ENCODE results near the gene ACY1.
"Not testable (repeated sequence)": the region's sequence is repeated elsewhere in the genome, so short reads cannot be mapped to it uniquely, and the experiment has no call there.

ACY1 gene

DNA sequence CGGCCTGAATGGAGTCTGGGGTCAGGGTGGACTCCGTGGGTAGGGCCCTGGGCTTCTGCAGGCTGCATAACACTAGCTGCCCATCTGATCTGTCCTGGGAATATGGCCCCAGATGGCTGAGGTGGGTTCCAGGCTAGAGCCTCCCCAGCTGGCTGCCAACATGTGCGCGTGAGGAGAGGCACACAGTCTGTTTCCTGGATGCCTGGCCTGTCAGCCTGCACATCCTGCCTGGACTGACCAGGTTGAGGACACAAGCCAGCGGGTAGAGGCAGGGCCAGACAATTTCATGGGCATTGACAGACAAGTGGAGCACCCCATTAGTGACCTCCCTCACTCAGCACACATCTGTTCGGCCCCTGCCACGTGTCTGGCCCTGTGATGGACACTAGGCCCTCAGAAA, 42.1 kb downstream of the ACY1 start:
- DNase-seq: no peak

DNA sequence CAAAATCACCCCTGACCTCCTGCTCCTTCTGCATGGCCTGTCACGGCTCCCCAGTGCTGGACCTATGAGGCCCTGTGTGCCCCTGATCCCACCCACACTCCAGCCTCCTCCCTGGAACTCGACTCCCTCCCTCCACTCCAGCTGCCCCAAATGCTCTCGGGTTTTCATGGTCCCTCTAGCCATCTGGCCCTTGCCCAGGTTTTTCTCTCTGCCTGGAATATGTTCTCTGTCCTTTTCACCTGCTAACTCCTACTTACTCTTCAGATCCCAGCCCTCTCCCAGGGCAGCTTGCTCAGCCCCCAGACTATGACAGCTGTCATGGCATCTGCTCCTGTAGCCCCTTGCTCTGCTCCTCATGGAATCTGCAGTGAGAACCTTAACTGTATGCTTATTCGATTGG, 42.7 kb downstream of the ACY1 start:
- no peak for DNase-seq

DNA sequence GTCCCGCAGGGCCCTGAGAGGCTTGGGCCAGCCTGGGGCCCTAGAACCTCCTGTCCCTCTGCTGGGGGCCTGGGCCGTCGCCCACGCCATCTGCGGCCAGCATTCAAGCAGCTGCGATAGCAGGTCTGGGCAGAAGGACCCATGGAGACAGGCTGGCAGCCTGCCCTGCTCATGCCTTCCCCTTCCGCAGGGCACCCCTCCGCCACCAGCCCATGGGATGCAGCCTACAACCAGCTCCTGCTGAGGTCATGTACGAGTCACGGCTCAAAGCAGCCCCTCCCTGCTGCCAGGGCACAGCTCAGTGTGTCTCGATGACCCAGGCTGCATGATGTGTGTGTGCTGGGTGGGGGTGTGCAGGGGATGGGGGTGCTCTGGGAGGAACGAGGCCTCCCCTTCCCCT, 45.2 kb downstream of the ACY1 start:
- DNase-seq: peak; percentile 55

DNA sequence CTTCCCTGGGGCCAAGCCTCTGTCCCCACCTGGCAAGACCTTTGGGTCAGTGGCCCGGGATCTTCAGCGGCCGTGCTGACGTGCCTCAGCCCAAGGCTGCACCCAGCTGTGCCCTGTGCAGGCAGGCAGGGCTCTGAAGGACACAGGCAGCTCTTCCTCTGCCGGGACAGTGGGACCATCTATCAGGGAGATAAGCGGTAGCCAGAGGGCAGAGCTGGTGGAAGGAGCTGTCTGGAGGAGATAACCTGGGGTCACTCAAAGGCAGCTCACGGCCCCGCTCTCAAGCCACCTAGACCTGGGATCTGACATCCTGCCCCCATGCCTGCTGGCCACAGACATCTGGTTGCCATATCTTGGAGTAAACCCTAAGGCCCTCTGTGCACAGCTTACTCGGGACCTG, 45.7 kb downstream of the ACY1 start:
- DNase-seq: no peak

DNA sequence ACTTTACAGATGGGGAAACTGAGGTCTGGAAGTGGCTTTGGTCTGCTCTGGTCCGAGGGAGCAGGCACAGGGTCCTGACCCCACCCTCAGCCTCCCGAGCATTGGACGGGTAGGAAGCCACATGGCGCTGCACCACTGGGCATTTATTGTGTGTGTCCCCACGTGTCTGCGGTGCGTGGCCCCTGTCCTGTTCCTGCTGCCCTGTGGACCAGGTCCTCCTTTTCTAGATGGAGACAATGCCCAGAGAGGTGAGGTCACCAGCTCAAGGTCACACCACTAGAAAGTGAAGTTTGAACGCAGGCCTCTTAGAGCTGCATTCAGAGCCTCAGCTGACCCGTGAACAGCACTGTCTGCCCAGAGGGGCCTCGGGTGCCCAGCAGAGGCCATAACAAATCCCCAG, 46.2 kb downstream of the ACY1 start:
- no peak for DNase-seq

DNA sequence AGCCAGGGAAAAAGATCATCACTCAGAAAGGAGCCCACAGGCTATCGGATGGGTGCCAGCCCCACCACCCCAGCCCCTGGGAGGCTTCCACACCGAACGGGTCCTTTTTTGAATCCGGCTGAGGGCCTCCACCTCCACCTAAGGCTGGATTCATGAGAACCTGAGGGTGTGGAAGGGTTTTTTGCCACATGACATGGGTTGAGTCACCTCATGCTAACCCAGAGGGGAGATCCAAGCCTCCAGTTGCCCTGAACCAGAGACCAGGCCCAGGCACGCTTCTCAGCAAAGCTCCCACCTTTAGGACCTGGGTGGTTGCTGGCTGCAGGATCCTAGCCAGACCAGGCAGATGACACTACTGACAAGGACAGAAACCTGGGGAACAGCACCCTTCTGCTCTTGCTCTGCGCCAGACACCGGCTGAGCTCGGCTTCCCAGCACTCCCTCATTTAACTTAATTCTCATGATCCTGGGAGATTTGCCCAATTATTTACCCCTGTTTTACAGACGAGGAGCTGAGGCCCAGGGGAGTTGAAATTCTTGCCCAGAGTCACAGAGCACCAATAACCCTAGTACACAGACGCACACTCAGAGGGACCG, 47.5 kb downstream of the ACY1 start:
- DNase-seq: no peak

DNA sequence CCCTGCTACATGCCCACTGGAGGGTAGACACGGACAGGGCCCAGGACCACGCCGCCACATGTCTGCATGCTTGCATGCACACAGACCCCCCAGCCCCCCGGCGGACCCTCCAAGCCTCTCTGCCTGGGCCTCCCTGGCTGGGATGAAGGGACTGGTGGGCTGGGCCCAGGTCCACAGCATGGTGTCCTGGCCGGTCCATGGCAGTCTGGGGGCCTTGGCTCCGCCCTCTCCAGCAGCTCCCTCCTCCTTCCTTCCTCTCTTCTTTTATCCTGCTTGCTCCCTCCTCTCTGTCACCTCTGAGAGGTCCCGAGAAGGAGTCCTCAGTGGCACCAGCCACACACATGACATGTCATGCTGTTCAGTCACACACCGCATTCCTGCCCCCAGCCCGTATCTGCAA, 48.6 kb downstream of the ACY1 start:
- no peak for DNase-seq

DNA sequence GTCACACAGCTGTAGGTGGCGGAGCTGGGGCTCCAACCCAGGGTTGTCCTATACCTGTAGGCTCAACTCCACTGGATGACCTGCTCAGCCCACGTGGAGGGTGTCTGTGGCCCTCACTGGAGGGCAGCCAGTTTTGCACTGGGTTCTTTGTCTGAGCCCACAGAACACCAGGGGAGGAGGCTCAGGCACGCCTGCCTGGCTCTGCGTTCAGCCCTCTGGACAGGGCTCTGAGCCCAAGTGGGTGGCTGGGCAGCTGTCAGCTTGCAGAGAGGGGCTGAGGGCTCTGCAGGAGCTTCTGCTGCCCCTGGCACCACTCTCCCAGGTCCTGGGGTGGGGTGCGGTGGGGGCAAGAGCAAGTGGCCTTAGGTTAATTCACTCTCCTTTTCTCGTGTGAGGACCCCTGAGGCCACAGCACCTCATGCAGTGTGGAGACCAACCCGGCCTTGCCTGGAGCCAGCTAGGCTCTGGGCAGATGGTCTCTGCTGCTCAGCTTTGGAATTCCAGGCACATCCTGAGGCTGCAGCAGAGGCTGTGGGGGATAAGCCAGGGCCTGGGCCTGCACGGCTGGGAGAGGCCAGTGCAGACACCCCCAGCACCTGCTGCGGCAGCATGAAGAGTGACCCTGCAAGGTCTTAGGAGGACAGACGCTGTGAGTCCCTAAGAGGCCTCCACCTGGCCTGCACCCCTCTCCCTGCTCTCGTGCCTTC, 49.5 kb downstream of the ACY1 start:
- DNase-seq: no peak

DNA sequence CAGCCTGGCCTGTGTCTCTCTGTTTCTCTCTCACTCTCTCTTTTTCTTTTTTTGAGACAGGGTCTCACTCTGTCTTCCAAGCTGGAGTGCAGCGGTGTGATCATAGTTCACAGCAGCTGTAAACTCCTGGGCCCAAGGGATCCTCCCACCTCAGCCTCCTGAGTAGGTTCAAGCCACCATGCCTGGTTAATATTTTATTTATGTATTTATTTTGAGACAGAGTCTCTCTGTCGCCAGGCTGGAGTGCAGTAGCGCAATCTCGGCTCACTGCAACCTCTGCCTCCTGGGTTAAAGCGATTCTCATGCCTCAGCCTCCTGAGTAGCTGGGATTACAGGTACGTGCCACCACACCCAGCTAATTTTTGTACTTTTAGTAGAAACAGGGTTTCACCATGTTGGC, 50.4 kb downstream of the ACY1 start:
- not testable (repeated sequence) for DNase-seq

DNA sequence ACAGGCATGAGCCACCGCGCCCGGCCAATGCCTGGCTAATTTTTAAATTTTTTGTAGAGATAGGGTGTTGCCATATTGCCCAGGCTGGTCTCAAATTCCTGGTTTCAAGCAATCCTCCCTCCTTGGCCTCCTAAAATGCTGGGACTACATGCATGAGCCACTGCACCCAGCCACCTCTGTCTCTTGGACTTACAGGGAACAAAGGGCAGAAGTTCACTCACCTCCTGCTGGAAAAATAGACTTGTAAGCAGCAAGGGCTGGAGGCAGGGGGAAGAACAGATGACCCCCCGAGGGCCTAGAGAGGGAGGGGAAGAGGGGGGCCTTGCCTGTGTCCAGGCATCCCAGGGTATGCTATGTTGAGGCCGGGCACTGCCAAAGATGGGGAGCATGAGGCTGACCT, 50.9 kb downstream of the ACY1 start:
- no peak for DNase-seq

DNA sequence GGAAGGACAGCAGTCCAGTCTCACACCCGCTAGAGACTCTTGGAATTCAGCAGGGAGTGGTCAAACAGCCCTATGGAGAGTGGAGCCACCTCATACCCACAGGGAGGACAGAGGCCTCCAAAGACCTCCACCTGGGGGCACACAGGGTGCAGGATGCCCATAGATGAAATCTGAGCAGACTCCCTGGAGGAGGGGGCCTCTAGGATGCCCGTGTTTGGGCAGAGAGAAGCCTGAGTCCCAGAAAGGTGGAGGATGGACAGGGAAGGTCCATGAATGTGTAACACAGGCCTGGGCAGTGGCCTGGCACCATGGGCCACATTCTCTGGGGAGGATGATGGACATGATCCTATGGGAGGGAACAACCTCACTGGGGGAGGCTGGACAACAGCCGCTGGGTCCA, 51.3 kb downstream of the ACY1 start:
- no peak for DNase-seq

DNA sequence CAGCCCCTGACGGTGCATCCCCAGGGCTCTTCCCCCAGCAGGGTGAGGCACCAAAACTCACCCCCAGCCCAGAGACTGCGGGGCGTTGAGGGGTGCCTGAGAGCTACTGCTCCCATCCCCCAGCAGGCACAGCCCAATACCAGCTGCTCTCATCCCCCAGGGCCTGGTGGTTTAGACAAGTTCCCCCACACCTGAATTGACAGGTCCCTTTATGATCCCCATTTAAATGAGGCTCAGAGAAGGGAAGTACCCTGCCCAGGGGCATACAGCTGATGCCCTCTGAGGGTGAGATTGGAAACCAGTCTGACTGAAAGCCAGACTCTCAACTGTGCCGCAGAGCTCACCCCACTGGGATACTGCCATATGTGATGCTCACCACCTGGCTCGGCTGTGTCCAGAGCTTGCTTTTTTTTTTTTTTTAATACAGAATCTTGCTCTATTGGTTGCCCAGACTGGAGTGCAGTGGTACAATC, 52.9 kb downstream of the ACY1 start:
- no peak for DNase-seq

DNA sequence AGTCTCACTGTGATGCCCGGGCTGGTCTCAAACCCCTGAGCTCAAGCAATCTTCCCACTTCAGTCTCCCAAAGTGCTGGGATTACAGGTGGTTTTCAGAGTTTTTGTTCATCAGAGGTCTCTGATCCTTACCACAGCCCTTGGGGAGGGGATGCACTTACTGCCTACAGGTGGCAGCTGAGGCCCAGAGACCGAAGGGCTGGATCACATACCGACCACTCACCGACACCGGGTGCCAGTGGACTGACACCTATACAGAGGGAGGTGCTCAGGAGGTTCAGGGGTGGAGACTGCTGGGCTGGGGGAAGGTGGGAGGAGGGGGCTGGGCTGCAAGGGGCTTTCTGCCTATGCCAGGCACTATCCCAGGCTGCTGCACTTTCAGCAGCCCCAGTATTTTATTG, 53.5 kb downstream of the ACY1 start:
- DNase-seq: no peak

DNA sequence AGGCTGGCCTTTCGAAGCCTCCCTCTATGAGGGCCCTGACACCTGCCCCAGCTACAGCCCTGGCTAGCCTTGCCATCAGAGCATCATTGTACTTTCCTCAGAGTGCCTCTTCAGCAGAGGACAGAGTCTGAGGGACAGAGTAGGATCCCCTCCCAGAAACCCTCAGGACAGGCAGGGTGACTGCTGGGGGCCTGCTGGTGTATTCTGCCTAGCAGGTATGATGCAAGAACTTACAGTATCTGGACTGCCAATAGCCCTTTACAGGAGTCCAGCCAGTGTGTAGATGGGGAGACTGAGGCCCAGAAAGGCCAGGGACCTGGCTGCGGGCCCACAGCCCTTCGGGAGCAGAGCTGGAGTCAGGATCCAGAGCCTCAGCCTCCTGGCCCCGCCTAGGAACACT, 54.0 kb downstream of the ACY1 start:
- no peak for DNase-seq

DNA sequence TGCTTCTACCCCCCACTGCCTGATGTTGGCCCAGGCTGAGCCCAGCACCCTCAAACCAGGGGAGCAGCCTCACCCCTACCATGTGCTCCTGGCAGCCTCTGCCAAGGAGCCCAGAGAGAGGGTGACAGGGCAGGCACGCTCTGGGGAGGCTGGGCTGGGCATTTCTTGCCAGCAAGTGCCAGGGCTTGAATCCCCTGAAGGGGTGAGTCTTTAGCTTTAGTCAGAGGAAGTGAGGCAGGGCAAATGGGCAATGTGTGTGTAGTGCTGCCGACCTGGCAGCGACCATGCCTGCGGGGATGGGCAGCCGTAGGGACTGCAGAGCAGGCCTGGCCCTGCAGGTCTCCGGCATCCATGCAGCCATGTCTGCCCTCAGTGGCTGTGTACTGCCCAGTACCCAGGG, 54.9 kb downstream of the ACY1 start:
- no peak for DNase-seq
